Dermis microvascular lymphatic vessel endothelial cell (primary cell): ENCODE data around the gene CPA5. TPM values are rescaled to one million over a fixed set of nuclear protein-coding genes. Genes with fewer than 3 reads are reported as not detected.

Source experiments
- DNase-seq, 2 donors: peaks; one replicate each; pipeline versions ENCODE4 v3.0.0 to v3.0.0-alpha.2; 2010; ENCODE audit warnings: low read depth in 2 of 2
- total RNA-seq: library from RNA; depleted of rRNA; stranded (reverse); fragments of >200 nt; gene quantifications from 2 replicates; pipeline ENCODE4 v1.2.1, GENCODE V29; 2014

CPA5 gene
- total RNA-seq, 1 donor from 2014 or later, result not detected

GRCh38 chr7:130332259-130333053 lies 12.2 kb upstream of the CPA5 start:
- DNase-seq, result no peak

GRCh38 chr7:130333832-130334231 lies 10.8 kb upstream of the CPA5 start:
- no peak for DNase-seq

- DNase-seq, result no peak
These were observed 10.3 kb upstream of the CPA5 start for GRCh38 chr7:130334274-130334673.

GRCh38 chr7:130337410-130337971 lies 7.1 kb upstream of the CPA5 start:
- no peak for DNase-seq

GRCh38 chr7:130338233-130338632 lies 6.4 kb upstream of the CPA5 start:
- DNase-seq, result no peak

- no peak for DNase-seq
These were observed 2.7 kb upstream of the CPA5 start for GRCh38 chr7:130341882-130342281.

- no peak for DNase-seq
These were observed 1.8 kb upstream of the CPA5 start for GRCh38 chr7:130342701-130343380.

GRCh38 chr7:130345136-130345535 lies 520 bp downstream of the CPA5 start:
- no peak for DNase-seq

- DNase-seq, result no peak
These were observed 1.1 kb downstream of the CPA5 start for GRCh38 chr7:130345725-130346124.

GRCh38 chr7:130346177-130346905 lies 1.7 kb downstream of the CPA5 start:
- DNase-seq, result no peak

- no peak for DNase-seq
These were observed 2.3 kb downstream of the CPA5 start for GRCh38 chr7:130346941-130347340.

- no peak for DNase-seq
These were observed 5.5 kb downstream of the CPA5 start for GRCh38 chr7:130349911-130350782.

GRCh38 chr7:130350945-130351790 lies 6.6 kb downstream of the CPA5 start:
- peak; percentile 37 to 62 for DNase-seq

- DNase-seq, result no peak
These were observed 7.1 kb downstream of the CPA5 start for GRCh38 chr7:130351791-130352090.

- peak in 1 of 2 donors; percentile 23 for DNase-seq
These were observed 7.8 kb downstream of the CPA5 start for GRCh38 chr7:130352194-130353074.

- DNase-seq, result no peak
These were observed 8.6 kb downstream of the CPA5 start for GRCh38 chr7:130353196-130353595.

- peak in 1 of 2 donors; percentile 29 for DNase-seq
These were observed 11.7 kb downstream of the CPA5 start for GRCh38 chr7:130356121-130356875.

GRCh38 chr7:130356876-130357611 lies 12.4 kb downstream of the CPA5 start:
- DNase-seq, result peak; percentile 65 to 69
